ENCODE results near the gene AACS.
"Not testable (repeated sequence)": the region's sequence is repeated elsewhere in the genome, so short reads cannot be mapped to it uniquely, and the experiment has no call there.

AACS gene

GRCh38 chr12:125032466-125033152 lies 32.6 kb upstream of the AACS start:
- DNase-seq (ENCODE audit: low read depth in 1 of 2, low spot score in 1 of 2) = peak in 1 of 2 experiments; percentile 60
- TF ChIP-seq JUND (IDR thresholded peaks at IDR 0.05; ENCODE audit: low read depth) = no peak
- in situ Hi-C loops (cut with HindIII; ENCODE audit: low pct_unique_long_range_greater_than_20kb, low sequenced_read_pairs) = no loop called here

- TF ChIP-seq JUND (IDR thresholded peaks at IDR 0.05; ENCODE audit: low read depth) = no peak
- in situ Hi-C loops (cut with HindIII; ENCODE audit: low pct_unique_long_range_greater_than_20kb, low sequenced_read_pairs) = no loop called here
- no peak for DNase-seq (ENCODE audit: low read depth in 1 of 2, low spot score in 1 of 2)
Measured at GRCh38 chr12:125033288-125033687, 31.9 kb upstream of the AACS start.

- DNase-seq (ENCODE audit: low read depth in 1 of 2, low spot score in 1 of 2) = no peak
- no peak for TF ChIP-seq JUND (IDR thresholded peaks at IDR 0.05; ENCODE audit: low read depth)
- in situ Hi-C loops (cut with HindIII; ENCODE audit: low pct_unique_long_range_greater_than_20kb, low sequenced_read_pairs) = no loop called here
Measured at GRCh38 chr12:125038976-125039625, 26.1 kb upstream of the AACS start.

GRCh38 chr12:125049093-125049458 lies 16.2 kb upstream of the AACS start:
- DNase-seq (ENCODE audit: low read depth in 1 of 2, low spot score in 1 of 2) = no peak
- in situ Hi-C loops (cut with HindIII; ENCODE audit: low pct_unique_long_range_greater_than_20kb, low sequenced_read_pairs) = no loop called here
- TF ChIP-seq JUND (IDR thresholded peaks at IDR 0.05; ENCODE audit: low read depth) = no peak

GRCh38 chr12:125050446-125050845 lies 14.8 kb upstream of the AACS start:
- in situ Hi-C loops (cut with HindIII; ENCODE audit: low pct_unique_long_range_greater_than_20kb, low sequenced_read_pairs) = no loop called here
- TF ChIP-seq JUND (IDR thresholded peaks at IDR 0.05; ENCODE audit: low read depth) = no peak
- DNase-seq (ENCODE audit: low read depth in 1 of 2, low spot score in 1 of 2) = no peak

GRCh38 chr12:125050868-125051267 lies 14.4 kb upstream of the AACS start:
- no peak for DNase-seq (ENCODE audit: low read depth in 1 of 2, low spot score in 1 of 2)
- in situ Hi-C loops (cut with HindIII; ENCODE audit: low pct_unique_long_range_greater_than_20kb, low sequenced_read_pairs) = no loop called here

GRCh38 chr12:125053821-125054220 lies 11.4 kb upstream of the AACS start:
- peak in 1 of 2 experiments; percentile 50 for DNase-seq (ENCODE audit: low read depth in 1 of 2, low spot score in 1 of 2)
- in situ Hi-C loops (cut with HindIII; ENCODE audit: low pct_unique_long_range_greater_than_20kb, low sequenced_read_pairs) = no loop called here
- no peak for TF ChIP-seq JUND (IDR thresholded peaks at IDR 0.05; ENCODE audit: low read depth)

More at GRCh38 chr12:125050868-125051267, 14.4 kb upstream of the AACS start:
- no peak for TF ChIP-seq JUND (IDR thresholded peaks at IDR 0.05; ENCODE audit: low read depth)

GRCh38 chr12:125055591-125055990 lies 9.6 kb upstream of the AACS start:
- in situ Hi-C loops (cut with HindIII; ENCODE audit: low pct_unique_long_range_greater_than_20kb, low sequenced_read_pairs) = no loop called here
- TF ChIP-seq JUND (IDR thresholded peaks at IDR 0.05; ENCODE audit: low read depth) = no peak
- DNase-seq (ENCODE audit: low read depth in 1 of 2, low spot score in 1 of 2) = no peak

- in situ Hi-C loops (cut with HindIII; ENCODE audit: low pct_unique_long_range_greater_than_20kb, low sequenced_read_pairs) = no loop called here
- TF ChIP-seq JUND (IDR thresholded peaks at IDR 0.05; ENCODE audit: low read depth) = no peak
- no peak for DNase-seq (ENCODE audit: low read depth in 1 of 2, low spot score in 1 of 2)
Measured at GRCh38 chr12:125056306-125056705, 8.9 kb upstream of the AACS start.

GRCh38 chr12:125057708-125058107 lies 7.5 kb upstream of the AACS start:
- no peak for TF ChIP-seq JUND (IDR thresholded peaks at IDR 0.05; ENCODE audit: low read depth)
- in situ Hi-C loops (cut with HindIII; ENCODE audit: low pct_unique_long_range_greater_than_20kb, low sequenced_read_pairs) = no loop called here
- DNase-seq (ENCODE audit: low read depth in 1 of 2, low spot score in 1 of 2) = no peak

- in situ Hi-C loops (cut with HindIII; ENCODE audit: low pct_unique_long_range_greater_than_20kb, low sequenced_read_pairs) = no loop called here
- TF ChIP-seq JUND (IDR thresholded peaks at IDR 0.05; ENCODE audit: low read depth) = no peak
- no peak for DNase-seq (ENCODE audit: low read depth in 1 of 2, low spot score in 1 of 2)
Measured at GRCh38 chr12:125061229-125061628, 4.0 kb upstream of the AACS start.

- DNase-seq (ENCODE audit: low read depth in 1 of 2, low spot score in 1 of 2); in situ Hi-C loops (cut with HindIII; ENCODE audit: low pct_unique_long_range_greater_than_20kb, low sequenced_read_pairs): not testable (repeated sequence)
Measured at GRCh38 chr12:125063522-125063921, 1.7 kb upstream of the AACS start.

- TF ChIP-seq JUND (IDR thresholded peaks at IDR 0.05; ENCODE audit: low read depth) = no peak
- no peak for DNase-seq (ENCODE audit: low read depth in 1 of 2, low spot score in 1 of 2)
- in situ Hi-C loops (cut with HindIII; ENCODE audit: low pct_unique_long_range_greater_than_20kb, low sequenced_read_pairs) = no loop called here
Measured at GRCh38 chr12:125064492-125064891, 743 bp upstream of the AACS start.
